IMR-90 (cell line): Measurements from ENCODE around the gene TIMM8A. TPM values are rescaled to one million over a fixed set of nuclear protein-coding genes. Genes with fewer than 3 reads are reported as not detected.

Experiments used
- ATAC-seq: fragments of 200-7000 bp; cut with Tn5 transposase; 2 replicates; pipeline ENCODE4 v1.9.1; 2020; ENCODE audit warnings: low read depth, mild to moderate bottlenecking, moderate library complexity
- BruUV-seq: library from RNA; stranded (reverse); fragments of 400-500 nt; replicated peaks from 2 replicates; lab custom pipeline; 2021; lab: Mats Ljungman, UMichigan
- CTCF ChIA-PET: fragments of 300-600 bp; formaldehyde crosslinking; extraction: SDS; loops from one replicate; lab custom pipeline; 2021; ENCODE audit warnings: antibody characterized with exemption; lab: Yijun Ruan, JAX
- POLR2A ChIA-PET: fragments of 300-600 bp; sonication (Branson Sonifier 250); formaldehyde crosslinking; loops from one replicate; lab custom pipeline; 2022; ENCODE audit warnings: antibody characterized with exemption; ENCODE audit not compliant: unreplicated experiment; lab: Charles Lee
- DNase-seq: peaks from one replicate; pipeline ENCODE4 v3.0.0; 2013
- H2AFZ ChIP-seq: replicated peaks from 2 replicates; pipeline ENCODE3; 2013; ENCODE audit warnings: low read length, mild to moderate bottlenecking; ENCODE audit not compliant: poor library complexity
- H2AK5ac ChIP-seq: 2 replicates; pipeline ENCODE4 v1.6.1; 2013; ENCODE audit warnings: low read depth, low read length, inconsistent platforms
- H2AK9ac ChIP-seq: replicated peaks from 2 replicates; pipeline ENCODE3; 2013; ENCODE audit warnings: mild to moderate bottlenecking, low read depth, low read length, moderate library complexity; ENCODE audit not compliant: poor library complexity
- H2BK120ac ChIP-seq: 2 replicates; pipeline ENCODE4 v1.6.1; 2013; ENCODE audit warnings: low read depth, low read length, inconsistent platforms
- H2BK15ac ChIP-seq: 3 replicates; pipeline ENCODE4 v1.6.1; 2013; ENCODE audit warnings: low read depth, low read length, inconsistent platforms
- H2BK20ac ChIP-seq: 2 replicates; pipeline ENCODE4 v1.6.1; 2013; ENCODE audit warnings: low read depth, mild to moderate bottlenecking, inconsistent platforms, low read length, moderate library complexity
- H2BK5ac ChIP-seq: 2 replicates; pipeline ENCODE4 v1.6.1; 2013; ENCODE audit warnings: mild to moderate bottlenecking, low read depth, low read length, inconsistent platforms; ENCODE audit not compliant: poor library complexity, severe bottlenecking
- H3K14ac ChIP-seq: replicated peaks from 2 replicates; pipeline ENCODE4 v1.6.1; 2013; ENCODE audit warnings: low read depth, low read length, inconsistent platforms
- H3K18ac ChIP-seq: 2 replicates; pipeline ENCODE4 v1.6.1; 2013; ENCODE audit warnings: low read depth, low read length, control low read depth
- H3K23ac ChIP-seq: 2 replicates; pipeline ENCODE4 v1.6.1; 2013; ENCODE audit warnings: low read depth, low read length, inconsistent platforms
- H3K27ac ChIP-seq: 2 replicates; pipeline ENCODE4 v1.5.1; 2013; ENCODE audit warnings: mild to moderate bottlenecking, control low read depth, low read length; ENCODE audit not compliant: insufficient read depth
- H3K27me3 ChIP-seq: 2 replicates; pipeline ENCODE4 v1.6.1; 2013; ENCODE audit warnings: low read length; ENCODE audit not compliant: control insufficient read depth, insufficient read depth
- H3K36me3 ChIP-seq: 2 replicates; pipeline ENCODE4 v1.6.1; 2013; ENCODE audit warnings: low read length, mixed read lengths; ENCODE audit not compliant: control insufficient read depth, insufficient read depth
- H3K4ac ChIP-seq: 2 replicates; pipeline ENCODE4 v1.6.1; 2013; ENCODE audit warnings: low read depth, low read length, inconsistent platforms
- H3K4me1 ChIP-seq: 2 replicates; pipeline ENCODE4 v1.6.1; 2013; ENCODE audit warnings: low read length, mixed read lengths; ENCODE audit not compliant: control insufficient read depth, insufficient read depth
- H3K4me2 ChIP-seq: 2 replicates; pipeline ENCODE4 v1.6.1; 2013; ENCODE audit warnings: low read depth, mild to moderate bottlenecking, control low read depth, low read length, moderate library complexity
- H3K4me3 ChIP-seq: 2 replicates; pipeline ENCODE4 v1.5.1; 2013; ENCODE audit warnings: low read depth, mild to moderate bottlenecking, control low read depth, low read length, moderate library complexity; ENCODE audit not compliant: insufficient read depth
- H3K56ac ChIP-seq: 2 replicates; pipeline ENCODE4 v1.6.1; 2013; ENCODE audit warnings: low read length, inconsistent platforms; ENCODE audit not compliant: insufficient read depth; ENCODE audit errors: extremely low read depth
- H3K79me1 ChIP-seq, 2 experiments: 2 replicates each; pipeline ENCODE4 v1.6.1; 2013; ENCODE audit warnings: low read length in 2 of 2, inconsistent platforms in 1 of 2, low read depth in 1 of 2
- H3K9ac ChIP-seq: 2 replicates; pipeline ENCODE4 v1.6.1; 2013; ENCODE audit warnings: low read depth, low read length, control low read depth
- H3K9me1 ChIP-seq: 2 replicates; pipeline ENCODE4 v1.6.1; 2013; ENCODE audit warnings: low read length, inconsistent platforms; ENCODE audit not compliant: insufficient read depth
- H3K9me3 ChIP-seq: 2 replicates; pipeline ENCODE4 v1.6.1; 2013; ENCODE audit warnings: low read length; ENCODE audit not compliant: control insufficient read depth, insufficient read depth
- H4K20me1 ChIP-seq: 2 replicates; pipeline ENCODE4 v1.6.1; 2013; ENCODE audit warnings: low read length, inconsistent platforms; ENCODE audit not compliant: insufficient read depth
- H4K5ac ChIP-seq: 2 replicates; pipeline ENCODE4 v1.6.1; 2013; ENCODE audit warnings: mild to moderate bottlenecking, low read depth, low read length, control low read depth
- H4K8ac ChIP-seq, 2 experiments: 2 replicates each; pipeline ENCODE4 v1.6.1; 2013; ENCODE audit warnings: low read depth in 2 of 2, low read length in 2 of 2, control low read depth in 1 of 2, inconsistent platforms in 1 of 2
- H4K91ac ChIP-seq: 2 replicates; pipeline ENCODE4 v1.6.1; 2013; ENCODE audit warnings: low read depth, low read length, inconsistent platforms; ENCODE audit not compliant: insufficient read depth
- BHLHE40 ChIP-seq: fragments of 150-350 bp; IDR thresholded peaks from 2 replicates; pipeline ENCODE4 v1.6.1; 2016; ENCODE audit warnings: mild to moderate bottlenecking, low read depth, low read length
- CHD1 ChIP-seq: IDR thresholded peaks from 2 replicates; pipeline ENCODE4 v1.6.1; 2012; ENCODE audit warnings: low read depth, low read length, improper control_type of control experiment
- ELK1 ChIP-seq: fragments of 150-350 bp; IDR thresholded peaks from 2 replicates; pipeline ENCODE4 v1.6.1; 2016; ENCODE audit warnings: low read depth, mild to moderate bottlenecking, low read length, moderate library complexity, borderline replicate concordance
- FOS ChIP-seq: fragments of 150-350 bp; IDR thresholded peaks from 2 replicates; pipeline ENCODE4 v1.6.1; 2016; ENCODE audit warnings: low read depth, low read length
- MAFK ChIP-seq: IDR thresholded peaks from 2 replicates; pipeline ENCODE4 v1.6.1; 2012; ENCODE audit warnings: low read depth, low read length, improper control_type of control experiment
- MAZ ChIP-seq: IDR thresholded peaks from 2 replicates; pipeline ENCODE4 v1.6.1; 2012; ENCODE audit warnings: low read depth, mild to moderate bottlenecking, low read length, improper control_type of control experiment, moderate library complexity, borderline replicate concordance
- NFE2L2 ChIP-seq: fragments of 150-350 bp; IDR thresholded peaks from 2 replicates; pipeline ENCODE4 v1.6.1; 2016; ENCODE audit warnings: low read depth, mild to moderate bottlenecking, low read length
- POLR2A ChIP-seq: IDR thresholded peaks from 2 replicates; pipeline ENCODE4 v1.6.1; 2012; ENCODE audit warnings: mild to moderate bottlenecking, low read depth, low read length
- RAD21 ChIP-seq: IDR thresholded peaks from 2 replicates; pipeline ENCODE4 v1.6.1; 2012; ENCODE audit warnings: low read length, improper control_type of control experiment
- RCOR1 ChIP-seq: IDR thresholded peaks from 2 replicates; pipeline ENCODE4 v1.6.1; 2012; ENCODE audit warnings: mild to moderate bottlenecking, low read length, improper control_type of control experiment; ENCODE audit not compliant: insufficient replicate concordance
- SMC3 ChIP-seq: fragments of 150-350 bp; IDR thresholded peaks from 2 replicates; pipeline ENCODE4 v1.6.1; 2016; ENCODE audit warnings: low read depth, mild to moderate bottlenecking, antibody characterized with exemption, low read length, moderate library complexity
- WGBS, 2 experiments: methylation state at CpG; one replicate each; pipeline versions ENCODE4 v1.1.5 to v1.1.7; 2013; ENCODE audit warnings: missing lambda C conversion rate in 2 of 2; ENCODE audit not compliant: insufficient read length in 1 of 2; ENCODE audit errors: extremely low coverage in 2 of 2; 5-methylcytosine and 5-hydroxymethylcytosine counted together
- dilution Hi-C: fragments of 300-500 bp; cut with HindIII; formaldehyde crosslinking; loops from one replicate; pipeline ENCODE4 v1.14.3; 2018; ENCODE audit warnings: low sequenced_read_pairs; ENCODE audit not compliant: unreplicated experiment
- in situ Hi-C: fragments of 300-500 bp; cut with MboI; formaldehyde crosslinking; loops from 3 replicates; pipeline ENCODE4 v1.14.3; 2019; ENCODE audit warnings: low sequenced_read_pairs, inconsistent platforms, mixed read lengths
- intact Hi-C: fragments of 100-400 bp; cut with micrococcal nuclease; formaldehyde crosslinking; loops from 2 replicates; pipeline ENCODE4 v1.10.0; 2022
- polyA plus RNA-seq, 3 experiments: library from polyadenylated mRNA; depleted of rRNA; stranded (reverse); fragments of >200 nt; gene quantifications; 2 replicates each; pipeline ENCODE4 v1.2.3, GENCODE V29; 2012; ENCODE audit warnings: low replicate concordance in 1 of 3
- total RNA-seq: library from RNA; depleted of rRNA; stranded (reverse); fragments of >200 nt; gene quantifications from 2 replicates; pipeline ENCODE4 v1.2.3, GENCODE V29; 2012

The TIMM8A gene
- total and polyA plus RNA-seq, 2 of the 4 experiments (the other 2 are of a cell fraction) = 2.2 to 11.6 TPM

- Histone ChIP-seq H2BK15ac (no peak overlapping the region), H2AK5ac (no peak overlapping the region), H4K8ac (0 out of 4 replicates have a peak overlapping the region, but pooled peaks of 1 of the 2 experiments have one; percentile 88), H3K36me3 (peaks cover 11% of the 10 kb centered on the region; the same call in 1 of the 2 replicates), H3K4me1 (no peaks in the 10 kb centered on the region), H3K27ac (peak overlapping the region; percentile 34; the same call in 1 of the 2 replicates), H4K20me1 (peaks cover 13% of the 10 kb centered on the region; the same call in 1 of the 2 replicates), H3K4me2 (peak overlapping the region; percentile 96), H3K4ac (no peak overlapping the region), H3K9me3 (no peaks in the 10 kb centered on the region), H2BK20ac (no peak overlapping the region), H4K91ac (no peak overlapping the region), H4K5ac (no peak overlapping the region), H2BK120ac (no peak overlapping the region), H3K79me1 (peaks cover 0 to 16% of the 10 kb centered on the region in 2 experiments; a peak in 2 of 4 replicates), H3K9me1 (peaks cover 4% of the 10 kb centered on the region), H3K23ac (peak overlapping the region; percentile 88; the same call in 1 of the 2 replicates), H3K18ac (no peak overlapping the region), H3K9ac (peak overlapping the region; percentile 91), H2AK9ac (no peak overlapping the region), H2AFZ (no peak overlapping the region), H3K4me3 (peak overlapping the region; percentile 74), H3K14ac (peak overlapping the region; percentile 96), H3K27me3 (peaks cover 4% of the 10 kb centered on the region; the same call in 1 of the 2 replicates), H2BK5ac (peak overlapping the region; percentile 49), H3K56ac (peak overlapping the region; percentile 66; the same call in 1 of the 2 replicates)
- dilution Hi-C loops = no loop called here
- 50% methylated on average over 1 of the region's 6 CpGs; no CpG with 5 or more reads in 1 of the 2 experiments for WGBS, 2 experiments
- POLR2A ChIA-PET = no interaction called here
- intact Hi-C loops = no loop called here
- ATAC-seq (no peak), DNase-seq (no peak)
- CTCF ChIA-PET = no interaction called here
- BruUV-seq = no TSS peak
- in situ Hi-C loops = no loop called here
- TF ChIP-seq NFE2L2 = no peak
- TF ChIP-seq CHD1 = no peak
- TF ChIP-seq ELK1 = no peak
- TF ChIP-seq MAZ = no peak
- TF ChIP-seq POLR2A = no peak
- no peak for TF ChIP-seq SMC3
- no peak for TF ChIP-seq FOS
- no peak for TF ChIP-seq RAD21
- no peak for TF ChIP-seq RCOR1
- no peak for TF ChIP-seq BHLHE40
- TF ChIP-seq MAFK = no peak
Measured at GRCh38 chrX:101391831-101392230, 43.3 kb upstream of the TIMM8A start.
